Right ventricle myocardium inferior (tissue), 1 donor: ENCODE data around the gene WWP2. TPM values are rescaled to one million over a fixed set of nuclear protein-coding genes. Genes with fewer than 3 reads are reported as not detected.

ENCODE experiments used
- ATAC-seq: fragments of 200-7000 bp; cut with Tn5 transposase; one replicate; pipeline ENCODE4 v1.9.1; 2020; ENCODE audit warnings: mild to moderate bottlenecking, moderate library complexity
- DNase-seq: peaks from one replicate; pipeline ENCODE4 v3.0.0; 2021; ENCODE audit errors: missing footprints
- intact Hi-C: fragments of 100-400 bp; cut with DNase I; formaldehyde crosslinking; loops from one replicate; pipeline ENCODE4 v1.11.0; 2022
- total RNA-seq: library from RNA; stranded (reverse); fragmentation: NEBNext Ultra II Directional; extraction: Animal tissue kit (Norgen Biotek cat#: 25700); gene quantifications from one replicate; pipeline ENCODE4 v1.2.1, GENCODE V29; 2021
- donor health status: DM: no; HTN: yes; CAD: no; lungs with severe emphysema.

Gene WWP2
- total RNA-seq, 1 donor from 2014 or later, result 24.8 TPM

DNA sequence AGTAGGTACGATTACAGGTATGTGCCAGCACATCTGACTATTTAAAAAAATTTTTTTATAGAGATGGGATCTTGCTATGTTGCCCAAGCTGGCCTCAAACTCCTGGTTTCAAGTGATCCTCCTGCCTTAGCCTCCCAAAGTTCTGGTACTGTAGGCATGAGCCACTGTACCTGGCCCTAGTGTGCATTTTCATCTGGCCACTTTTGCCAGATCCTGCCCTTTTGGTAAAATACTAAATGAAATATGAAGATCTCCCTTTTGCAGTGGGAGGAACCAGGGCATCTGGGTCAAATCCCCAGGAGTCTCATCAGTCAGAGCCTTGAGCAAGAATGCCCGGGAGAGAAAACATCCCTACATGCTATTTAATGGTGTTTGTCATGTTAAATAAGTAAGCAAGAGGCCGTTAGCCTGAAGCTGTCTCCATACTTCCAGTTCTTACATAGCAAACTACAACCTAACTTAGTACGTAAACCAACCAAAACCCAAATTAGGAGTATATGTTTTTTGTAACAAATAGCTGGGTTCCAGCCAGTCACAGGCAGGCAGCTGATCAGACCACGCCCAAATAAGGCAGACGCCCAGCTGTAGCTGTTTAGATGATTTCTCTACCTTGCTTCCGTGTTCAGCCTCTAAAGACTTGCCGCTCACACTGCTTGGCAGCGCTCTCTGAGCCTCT is 142.5 kb downstream of the WWP2 start:
- ATAC-seq, result no peak
- intact Hi-C loops, result no loop called here
- no peak for DNase-seq

DNA sequence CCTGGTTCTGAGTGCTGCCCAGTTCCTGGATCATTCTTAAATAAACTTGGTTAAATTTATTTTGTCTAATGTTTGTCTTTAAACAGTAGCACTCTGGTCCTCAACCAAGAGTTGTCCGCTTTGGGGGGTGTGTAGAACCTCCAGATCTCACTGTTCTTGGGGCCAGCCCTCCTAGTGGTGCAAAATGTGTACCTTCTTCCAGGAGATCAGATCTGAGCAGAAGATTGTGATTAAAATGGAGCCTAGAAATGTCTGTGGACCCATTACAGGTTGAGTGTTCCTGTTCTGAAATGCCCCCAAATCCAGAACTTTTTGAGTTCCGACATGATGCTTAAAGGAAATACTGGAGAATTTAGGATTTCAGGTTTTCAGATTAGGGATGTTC is 143.0 kb downstream of the WWP2 start:
- ATAC-seq (no peak), DNase-seq (no peak)
- intact Hi-C loops, result no loop called here

DNA sequence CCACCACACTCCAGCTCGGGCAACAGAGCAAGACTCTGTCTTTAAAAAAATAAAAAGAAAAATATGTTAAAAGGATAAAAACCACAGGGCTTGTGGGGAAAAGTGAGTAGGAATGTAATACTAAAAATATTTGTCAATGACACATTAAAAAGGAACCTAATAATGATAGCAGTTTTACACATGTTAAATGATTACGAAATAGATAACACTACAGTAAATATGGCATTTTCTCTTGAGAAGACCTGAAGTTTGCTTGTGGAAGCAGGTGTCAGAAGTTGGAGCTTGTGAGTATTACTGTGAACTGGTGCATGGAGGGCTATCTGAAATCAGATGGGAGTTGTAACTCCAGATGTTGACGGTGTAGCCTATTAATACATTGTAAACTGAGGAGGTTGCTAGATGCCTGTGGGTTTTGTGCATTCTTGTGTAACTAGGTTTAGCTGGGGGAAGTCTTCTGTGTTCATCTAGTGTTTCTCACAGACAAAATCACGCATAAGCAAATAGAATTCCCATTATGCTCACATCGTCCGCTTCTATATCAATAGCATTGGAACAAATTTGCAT is 144.8 kb downstream of the WWP2 start:
- DNase-seq (no peak), ATAC-seq (no peak)
- intact Hi-C loops, result no loop called here

DNA sequence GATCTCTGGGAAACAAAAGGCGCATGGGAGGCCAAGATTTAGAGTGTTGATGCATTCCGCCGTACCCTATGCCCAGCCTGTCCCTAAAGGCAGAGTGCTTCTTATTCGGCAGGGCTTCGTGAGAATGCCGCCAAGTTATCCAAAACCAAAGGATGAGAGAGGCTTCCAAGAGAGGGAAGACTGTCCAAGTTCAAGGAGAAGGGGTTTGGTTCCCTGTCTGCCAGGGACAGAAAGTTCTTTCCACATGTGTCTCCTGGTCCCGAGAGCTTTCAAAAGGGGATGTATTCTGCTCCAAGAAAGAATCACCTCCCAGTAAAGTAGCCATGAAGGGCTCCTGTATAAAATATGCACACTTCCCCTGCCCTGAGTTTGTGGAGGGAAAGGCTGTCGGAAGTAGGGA is 146.9 kb downstream of the WWP2 start:
- no peak for ATAC-seq
- DNase-seq, result no peak
- intact Hi-C loops, result no loop called here

DNA sequence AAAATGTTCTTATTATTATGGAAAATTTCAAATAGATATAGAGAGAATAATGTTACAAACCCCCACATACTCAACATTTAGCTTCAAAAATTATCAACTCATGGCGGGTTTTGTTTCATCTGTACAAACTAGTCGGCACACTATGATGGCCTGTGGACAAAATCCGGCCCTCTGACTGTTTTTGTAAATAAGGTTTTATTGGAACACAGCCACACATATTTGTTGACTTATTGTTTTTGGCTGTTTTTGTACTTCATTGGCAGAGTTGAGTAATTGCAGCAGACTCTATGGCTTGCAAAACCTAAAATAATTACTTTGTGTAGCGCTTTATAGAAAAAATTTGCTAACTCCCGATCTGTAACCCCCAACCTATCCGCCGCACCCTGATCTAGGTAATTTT is 147.6 kb downstream of the WWP2 start:
- intact Hi-C loops, result no loop called here
- ATAC-seq (no peak), DNase-seq (no peak)

DNA sequence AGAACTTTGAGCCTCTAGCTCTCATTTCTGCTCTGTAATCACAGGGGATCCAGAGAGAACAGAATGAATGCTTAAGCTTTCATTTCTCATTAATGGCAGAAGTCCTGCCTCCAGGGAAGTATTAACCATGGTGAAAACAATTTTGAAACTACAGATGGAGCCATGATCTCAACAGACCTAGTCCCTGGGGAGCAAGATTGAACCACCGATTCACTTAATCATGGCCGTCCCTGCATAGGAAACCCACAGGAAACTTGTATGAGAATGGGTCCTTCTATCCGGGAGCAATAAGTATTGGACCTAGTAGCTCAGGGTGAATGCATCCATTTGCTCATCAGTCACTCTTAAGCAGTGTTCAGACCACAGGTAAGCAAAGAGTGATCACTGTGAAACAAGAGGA is 148.8 kb downstream of the WWP2 start:
- DNase-seq (no peak), ATAC-seq (no peak)
- intact Hi-C loops, result no loop called here

DNA sequence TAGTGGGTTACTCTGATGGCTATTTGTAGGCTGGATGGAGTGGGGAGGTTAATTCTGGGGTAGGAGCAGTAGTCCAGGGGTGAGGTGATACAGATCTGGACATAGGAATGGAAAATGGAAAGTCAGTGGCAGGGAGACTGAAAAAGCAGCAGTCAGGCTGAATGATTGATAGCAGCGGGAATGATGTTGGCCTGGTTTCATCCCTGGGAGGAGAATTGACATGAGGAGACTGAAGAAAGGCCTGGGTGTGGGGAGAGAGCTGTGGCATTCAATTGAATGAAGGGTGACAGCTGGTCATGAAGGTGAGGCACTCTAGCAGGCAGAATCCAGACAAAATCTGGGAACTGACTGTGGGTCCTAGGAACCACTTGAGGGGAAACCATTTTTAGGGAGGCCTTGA is 154.3 kb downstream of the WWP2 start:
- intact Hi-C loops, result no loop called here
- no peak for DNase-seq
- ATAC-seq, result no peak

DNA sequence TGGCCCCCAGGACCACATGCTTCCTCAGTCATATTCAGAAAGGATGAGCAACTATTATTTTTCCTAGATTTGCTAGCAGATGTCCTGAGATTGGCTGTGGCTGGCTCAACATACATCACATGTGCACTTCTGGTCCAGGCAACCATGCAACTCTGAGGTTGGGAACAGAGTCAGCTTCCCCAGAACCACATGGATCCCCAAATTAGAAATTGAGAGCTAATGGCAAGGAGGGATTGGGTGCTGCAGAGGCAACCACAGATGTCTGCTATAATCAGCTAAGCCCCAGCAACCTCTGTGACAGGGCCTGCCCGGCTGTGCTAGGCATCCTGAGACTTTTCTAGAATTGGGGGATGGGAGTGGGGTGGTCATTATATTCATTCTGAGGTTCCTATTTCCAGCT is 155.2 kb downstream of the WWP2 start:
- intact Hi-C loops, result no loop called here
- no peak for ATAC-seq

DNA sequence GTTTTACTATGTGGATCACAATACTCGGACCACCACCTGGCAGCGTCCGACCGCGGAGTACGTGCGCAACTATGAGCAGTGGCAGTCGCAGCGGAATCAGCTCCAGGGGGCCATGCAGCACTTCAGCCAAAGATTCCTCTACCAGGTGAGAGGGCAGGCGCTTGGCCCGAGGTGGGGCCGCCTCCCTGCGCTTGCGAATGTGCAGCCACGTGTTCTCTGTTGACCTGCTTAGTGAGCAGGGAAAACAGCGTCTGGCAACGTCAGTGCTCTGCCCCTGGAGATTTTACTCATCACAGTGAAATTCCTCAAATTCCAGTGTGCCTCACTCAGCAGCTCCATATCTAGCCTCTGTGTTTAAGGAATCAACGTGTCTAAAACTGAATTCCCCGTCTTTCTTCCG is 155.6 kb downstream of the WWP2 start:
- no peak for DNase-seq
- intact Hi-C loops, result no loop called here
- peak; percentile 50 for ATAC-seq

More for the DNA sequence above, 155.2 kb downstream of the WWP2 start:
- DNase-seq, result no peak

DNA sequence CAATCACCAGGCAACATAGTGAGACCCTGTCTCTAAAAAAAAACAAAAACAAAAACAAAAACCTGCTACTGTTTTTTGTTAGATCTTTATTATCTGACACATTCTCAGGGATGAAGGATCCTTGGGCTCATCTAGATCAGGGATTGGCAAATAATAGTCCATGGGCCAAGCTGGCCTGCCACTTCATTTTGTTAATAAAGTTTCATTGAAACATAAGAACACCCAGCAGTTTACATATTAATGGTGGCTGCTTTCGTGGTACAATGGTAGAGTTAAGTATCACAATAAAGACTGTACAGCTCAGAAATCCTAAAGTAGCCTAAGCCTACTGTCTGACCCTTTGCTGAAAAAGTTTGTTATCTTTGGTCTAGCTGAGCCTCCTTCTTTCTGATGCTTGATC is 156.1 kb downstream of the WWP2 start:
- intact Hi-C loops, result no loop called here
- DNase-seq (no peak), ATAC-seq (no peak)

DNA sequence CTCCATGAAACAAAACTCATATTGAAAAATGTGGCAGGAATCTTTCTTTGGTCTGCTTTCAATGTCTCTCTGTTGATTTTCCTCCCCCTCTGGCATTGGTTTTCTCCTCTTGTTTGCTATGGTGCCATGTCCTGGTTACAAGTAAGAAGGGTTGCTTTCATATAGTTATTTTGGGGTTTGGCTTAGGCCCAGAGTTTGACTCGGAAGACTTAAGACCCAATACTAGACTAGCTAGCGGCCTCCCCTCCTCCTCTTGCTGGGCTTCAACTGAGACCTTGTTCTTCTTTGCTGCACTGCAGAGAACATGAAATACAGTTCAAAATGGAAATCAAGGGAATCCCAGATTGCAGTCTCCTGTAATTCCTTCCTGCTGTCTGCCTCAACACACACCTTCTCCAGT is 159.0 kb downstream of the WWP2 start:
- DNase-seq, result no peak
- intact Hi-C loops, result no loop called here
- no peak for ATAC-seq

DNA sequence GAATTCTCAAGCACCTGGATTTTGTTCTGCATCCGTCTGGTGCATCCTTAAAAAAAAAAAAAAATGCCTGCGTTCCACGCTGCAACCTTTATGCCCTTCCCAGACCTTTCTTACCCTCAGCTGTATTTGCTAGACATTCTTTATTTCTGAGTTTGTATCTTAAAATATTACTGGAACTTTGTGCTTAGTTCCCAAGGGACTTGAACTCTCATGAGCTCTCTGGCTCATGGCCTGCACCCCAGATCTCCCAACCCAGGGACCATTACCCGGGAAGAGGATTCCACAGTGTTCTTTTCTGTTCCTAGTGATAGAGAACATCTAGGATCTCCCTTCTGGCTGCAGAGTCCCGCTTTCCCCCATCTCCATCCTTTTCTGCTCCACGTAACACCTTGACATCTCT is 160.1 kb downstream of the WWP2 start:
- ATAC-seq (no peak), DNase-seq (no peak)
- intact Hi-C loops, result no loop called here

DNA sequence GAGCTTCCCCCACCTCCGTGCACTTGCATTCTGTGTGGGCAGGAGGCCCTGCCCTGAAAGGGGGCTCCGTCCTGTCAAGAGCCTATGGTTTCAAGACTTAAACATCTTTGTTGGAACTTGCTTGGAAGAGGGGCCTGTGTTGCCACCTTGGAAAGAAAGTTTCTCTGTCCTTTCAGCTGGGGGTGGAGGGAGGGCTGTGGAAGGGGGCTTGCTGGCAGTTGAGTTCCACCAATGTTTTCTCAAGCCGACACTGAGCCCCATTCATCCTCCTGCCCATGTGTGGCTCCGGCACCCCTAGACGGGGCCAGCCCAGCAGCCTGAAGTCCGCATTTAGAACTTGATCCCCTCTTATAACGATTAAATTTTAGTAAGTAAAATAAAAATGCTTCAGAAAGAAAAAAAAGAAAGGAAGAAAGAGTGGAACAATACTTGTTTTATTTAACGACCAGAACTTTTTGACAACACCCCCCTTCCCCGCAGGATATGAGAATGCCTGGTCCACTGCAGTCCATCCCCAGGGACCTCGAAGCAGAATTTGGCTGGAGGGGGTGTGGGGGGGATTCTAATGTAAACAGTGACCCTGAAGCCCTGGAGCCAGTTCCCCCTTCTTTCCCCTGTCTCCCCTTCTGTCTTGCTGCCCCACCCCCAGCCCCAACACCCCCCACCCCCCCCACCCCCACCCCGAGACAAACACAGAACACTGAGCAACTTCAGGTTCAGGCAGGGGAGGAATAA is 162.1 kb downstream of the WWP2 start:
- intact Hi-C loops, result no loop called here
- DNase-seq, result no peak
- no peak for ATAC-seq

DNA sequence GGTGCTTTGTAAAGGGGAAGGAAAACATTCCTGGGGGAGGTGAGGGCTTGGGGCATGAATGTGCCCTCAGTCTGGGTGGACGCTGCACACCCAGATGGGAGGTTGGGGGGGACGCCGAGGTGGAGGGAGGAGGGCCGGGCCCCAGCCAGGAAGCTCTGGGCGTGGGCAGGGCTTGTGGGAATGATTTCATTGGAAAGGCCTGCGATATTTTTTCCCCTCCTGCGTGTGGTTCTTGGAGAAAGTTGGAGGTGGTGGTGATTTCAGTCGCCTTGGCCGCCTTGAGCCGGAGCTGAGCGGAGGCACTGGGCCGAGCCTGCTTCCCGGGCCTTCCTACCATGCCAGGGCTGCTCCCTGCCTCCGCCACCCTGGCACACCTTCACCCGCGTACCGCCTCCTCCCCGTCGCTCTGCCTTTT is 162.7 kb downstream of the WWP2 start:
- no peak for DNase-seq
- intact Hi-C loops, result no loop called here
- peak; percentile 76 for ATAC-seq

DNA sequence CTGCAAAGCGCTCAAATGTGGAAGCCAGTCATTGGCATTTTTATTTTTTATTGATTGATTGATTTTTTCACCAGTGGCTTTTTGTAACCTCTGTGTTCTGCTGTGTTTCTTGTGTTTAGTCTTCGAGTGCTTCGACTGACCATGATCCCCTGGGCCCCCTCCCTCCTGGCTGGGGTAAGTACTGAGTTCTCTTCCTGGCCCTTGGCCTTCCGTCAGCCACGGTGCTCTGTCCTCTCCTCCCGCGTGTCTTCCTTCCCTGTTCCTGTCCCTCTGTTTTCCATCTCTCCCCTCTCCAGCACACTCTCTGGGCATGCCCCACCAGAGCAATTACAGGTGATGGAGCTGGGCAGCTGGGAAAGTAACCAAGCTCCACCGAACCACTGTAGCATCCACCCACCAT is 163.2 kb downstream of the WWP2 start:
- intact Hi-C loops, result no loop called here
- ATAC-seq (no peak), DNase-seq (no peak)

DNA sequence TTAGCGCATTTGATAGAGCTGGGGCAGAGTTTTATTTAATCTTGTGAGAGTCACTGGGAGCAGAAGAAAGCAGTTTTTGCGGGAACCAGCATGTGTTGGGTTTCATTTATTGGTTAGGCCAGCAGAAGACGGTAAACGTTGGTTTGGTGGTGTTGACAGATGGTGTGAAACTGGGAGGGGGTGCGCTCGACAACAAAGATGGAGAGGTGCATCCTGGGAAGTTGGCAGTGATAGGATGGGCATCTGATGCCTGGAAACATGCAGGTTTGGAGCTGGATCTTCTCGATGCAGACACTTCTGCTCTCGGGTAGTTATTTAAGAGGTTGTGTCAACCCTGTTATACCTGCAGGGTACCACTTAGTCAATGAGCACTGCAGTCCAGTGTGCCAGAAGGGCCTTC is 164.1 kb downstream of the WWP2 start:
- no peak for ATAC-seq
- intact Hi-C loops, result no loop called here
- DNase-seq, result no peak

DNA sequence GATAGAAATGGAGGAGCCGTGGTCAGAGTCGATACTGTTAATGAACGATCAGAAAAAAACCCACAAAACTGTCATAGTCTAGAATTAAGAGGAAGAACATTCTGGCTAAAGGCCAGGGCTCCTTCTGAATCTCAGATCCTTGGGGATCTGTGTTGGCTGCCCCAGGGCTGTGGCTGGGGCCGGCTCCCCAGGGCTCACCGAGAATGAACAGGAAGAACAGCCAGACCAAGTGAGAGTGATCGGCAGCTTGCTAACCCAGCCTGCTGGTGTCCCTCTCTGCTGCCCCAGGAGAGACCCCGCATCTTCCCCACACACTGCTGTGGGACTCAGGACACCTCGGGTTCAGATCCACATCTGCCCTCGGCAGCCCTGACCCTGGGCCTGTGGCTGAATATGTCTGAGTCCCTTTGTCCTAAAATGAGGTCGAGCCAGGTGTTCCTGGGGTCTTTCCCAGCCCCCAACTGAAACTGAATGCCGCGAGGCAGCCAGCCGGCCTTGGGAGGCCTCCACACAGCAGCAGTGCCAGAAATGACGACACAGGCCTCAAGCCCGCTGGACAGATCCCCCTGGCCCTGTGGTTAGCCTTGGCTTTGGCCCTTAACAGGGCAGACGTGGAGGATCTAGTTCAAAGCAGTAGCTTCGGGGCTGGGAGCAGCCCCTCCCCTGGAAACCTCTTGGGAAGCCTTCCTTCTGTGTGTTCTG is 165.1 kb downstream of the WWP2 start:
- ATAC-seq (peak; percentile 76), DNase-seq (no peak)
- intact Hi-C loops, result no loop called here

DNA sequence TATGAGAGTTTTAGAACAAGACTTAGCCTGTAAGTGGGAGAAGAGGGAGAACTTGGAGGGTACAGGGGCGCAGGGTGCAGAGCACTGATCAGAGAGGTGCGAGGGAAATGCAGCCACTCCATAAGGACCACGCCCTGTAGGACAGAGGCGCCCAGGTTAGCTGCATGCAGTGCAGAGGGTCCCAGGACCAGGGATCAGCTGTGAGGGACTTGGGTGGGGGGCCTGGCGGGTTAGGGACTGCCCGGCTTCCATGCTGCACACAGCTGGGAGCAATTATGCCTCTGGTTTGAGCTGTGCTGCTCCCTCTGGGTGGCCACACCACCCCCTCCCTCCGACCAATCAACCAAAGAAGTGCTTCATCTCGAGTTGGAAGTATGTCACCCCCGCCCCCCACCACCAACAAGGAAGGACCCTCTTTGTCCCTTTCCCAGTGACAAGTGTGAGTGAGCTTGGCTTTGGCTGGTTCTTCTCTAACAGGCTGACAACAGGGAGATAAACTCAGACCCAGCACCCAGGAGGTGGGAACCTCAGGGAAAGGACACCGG is 166.8 kb downstream of the WWP2 start:
- intact Hi-C loops, result no loop called here
- DNase-seq (no peak), ATAC-seq (no peak)

DNA sequence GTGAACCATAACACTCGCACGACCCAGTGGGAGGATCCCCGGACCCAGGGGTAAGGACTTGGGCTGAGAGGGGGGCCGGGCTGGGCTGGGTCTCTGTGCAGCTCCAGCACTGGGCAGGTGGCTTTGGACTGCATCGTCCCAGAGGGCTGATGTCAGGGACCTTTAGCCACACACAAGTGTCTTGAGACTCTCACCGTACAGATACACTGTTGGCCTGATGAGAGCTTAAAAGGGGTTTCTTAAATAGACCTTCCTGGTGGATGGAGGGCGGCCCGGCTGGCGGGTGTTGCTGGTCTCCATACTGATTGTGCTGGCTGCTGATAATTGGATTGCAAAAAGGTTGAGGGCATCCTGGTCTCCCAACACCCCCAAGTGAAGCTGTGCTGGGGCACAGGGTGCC is 167.3 kb downstream of the WWP2 start:
- intact Hi-C loops, result no loop called here
- DNase-seq, result no peak
- no peak for ATAC-seq
